BE2C (cell line): ENCODE data around the gene SKIL.

Experiments
- DNase-seq: peaks from one replicate; pipeline ENCODE4 v3.0.0-alpha.2; 2020
- H3K27me3 ChIP-seq: fragments of 250-450 bp; sonication (Bioruptor Pico); 2 replicates; pipeline ENCODE4 v1.5.1; 2020; ENCODE audit warnings: mild to moderate bottlenecking
- H3K36me3 ChIP-seq: fragments of 250-450 bp; sonication (Bioruptor Pico); 2 replicates; pipeline ENCODE4 v1.5.1; 2020; ENCODE audit warnings: mild to moderate bottlenecking
- H3K4me1 ChIP-seq: fragments of 250-450 bp; sonication (Bioruptor Pico); 2 replicates; pipeline ENCODE4 v1.5.1; 2020
- H3K4me3 ChIP-seq: 2 replicates; pipeline ENCODE4 v1.5.1; 2011; ENCODE audit warnings: low read depth, low read length
- H3K9me3 ChIP-seq: fragments of 250-450 bp; sonication (Bioruptor Pico); 2 replicates; pipeline ENCODE4 v1.5.1; 2020
- CTCF ChIP-seq: IDR thresholded peaks from 2 replicates; pipeline ENCODE4 v1.5.1; 2012; ENCODE audit warnings: mild to moderate bottlenecking, low read depth, low read length

The SKIL gene

GRCh38 chr3:170405101-170405500 lies 47.6 kb downstream of the SKIL start:
- no peaks in the 10 kb centered on the region for H3K9me3 ChIP-seq
- H3K4me1 ChIP-seq, result no peaks in the 10 kb centered on the region
- H3K4me3 ChIP-seq, result no peak overlapping the region
- DNase-seq, result no peak
- TF ChIP-seq CTCF, result no peak
- no peaks in the 10 kb centered on the region for H3K27me3 ChIP-seq
- no peaks in the 10 kb centered on the region for H3K36me3 ChIP-seq

GRCh38 chr3:170410428-170411029 lies 53.0 kb downstream of the SKIL start:
- Histone ChIP-seq H3K4me1 (no peaks in the 10 kb centered on the region), H3K4me3 (no peak overlapping the region), H3K27me3 (no peaks in the 10 kb centered on the region), H3K36me3 (no peaks in the 10 kb centered on the region), H3K9me3 (no peaks in the 10 kb centered on the region)
- no peak for DNase-seq
- TF ChIP-seq CTCF, result peak; percentile 66

GRCh38 chr3:170413291-170413690 lies 55.8 kb downstream of the SKIL start:
- H3K4me1 ChIP-seq, result no peaks in the 10 kb centered on the region; the same call in 1 of the 2 replicates
- no peak for DNase-seq
- no peaks in the 10 kb centered on the region for H3K27me3 ChIP-seq
- no peaks in the 10 kb centered on the region for H3K9me3 ChIP-seq
- H3K4me3 ChIP-seq, result no peak overlapping the region
- no peak for TF ChIP-seq CTCF
- H3K36me3 ChIP-seq, result no peaks in the 10 kb centered on the region

GRCh38 chr3:170414202-170414663 lies 56.7 kb downstream of the SKIL start:
- peak; percentile 62 for DNase-seq
- no peaks in the 10 kb centered on the region for H3K27me3 ChIP-seq
- H3K4me3 ChIP-seq, result no peak overlapping the region
- no peaks in the 10 kb centered on the region; the same call in 1 of the 2 replicates for H3K4me1 ChIP-seq
- peak; percentile 100 for TF ChIP-seq CTCF
- H3K36me3 ChIP-seq, result no peaks in the 10 kb centered on the region
- no peaks in the 10 kb centered on the region for H3K9me3 ChIP-seq

GRCh38 chr3:170417090-170417489 lies 59.6 kb downstream of the SKIL start:
- H3K36me3 ChIP-seq, result no peaks in the 10 kb centered on the region
- TF ChIP-seq CTCF, result no peak

GRCh38 chr3:170418422-170419398 lies 61.2 kb downstream of the SKIL start, which contains the start of gene CLDN11:
CLDN11 (plus strand) TSS chr3:170418868; CDS start chr3:170419067, 199 bp downstream.
- H3K4me3 ChIP-seq, result peak within 1 kb of the TSS; percentile 69
- no peaks in the 10 kb centered on the region for H3K27me3 ChIP-seq
- H3K4me1 ChIP-seq, result no peaks in the 10 kb centered on the region; the same call in 1 of the 2 replicates
- no peaks in the 10 kb centered on the region for H3K9me3 ChIP-seq
- peak; percentile 76 for DNase-seq
- no peak for TF ChIP-seq CTCF
- no peaks in the 10 kb centered on the region for H3K36me3 ChIP-seq

More at GRCh38 chr3:170417090-170417489, 59.6 kb downstream of the SKIL start:
- no peaks in the 10 kb centered on the region for H3K27me3 ChIP-seq
- H3K4me3 ChIP-seq, result no peak overlapping the region
- H3K4me1 ChIP-seq, result no peaks in the 10 kb centered on the region; the same call in 1 of the 2 replicates
- no peaks in the 10 kb centered on the region for H3K9me3 ChIP-seq
- DNase-seq, result no peak
